ENCODE data around the gene PRKG1.

- TF ChIP-seq OVOL2 (CRISPR knock-in tag; IDR thresholded peaks at IDR 0.05; ENCODE audit: borderline replicate concordance) (no peak), JUN (CRISPR knock-in tag; IDR thresholded peaks at IDR 0.05) (no peak)
Measured at GRCh38 chr10:52185256-52185655, 1111.0 kb downstream of the PRKG1 start.

Data from WTC11 (cell line).